HUES64 (cell line): ENCODE measurements around the gene RAE1. TPM values are rescaled to one million over a fixed set of nuclear protein-coding genes. Genes with fewer than 3 reads are reported as not detected.
A peak's percentile ranks its signal among the peaks of the same experiment; 100 is the strongest.

Experiments
- H3K27ac ChIP-seq: 2 replicates; pipeline ENCODE4 v1.7.0; 2013; ENCODE audit warnings: low read depth, low read length, inconsistent platforms
- H3K27me3 ChIP-seq: 2 replicates; pipeline ENCODE4 v1.6.1; 2013; ENCODE audit warnings: mild to moderate bottlenecking, low read length; ENCODE audit not compliant: insufficient read depth
- H3K36me3 ChIP-seq: 2 replicates; pipeline ENCODE4 v1.6.1; 2013; ENCODE audit warnings: mild to moderate bottlenecking, low read length; ENCODE audit not compliant: insufficient read depth
- H3K4me1 ChIP-seq: 2 replicates; pipeline ENCODE4 v1.6.1; 2013; ENCODE audit warnings: mild to moderate bottlenecking, low read length, moderate library complexity; ENCODE audit not compliant: insufficient read depth
- H3K4me3 ChIP-seq: 2 replicates; pipeline ENCODE4 v1.5.1; 2013; ENCODE audit warnings: mild to moderate bottlenecking, low read length, moderate library complexity
- H3K9ac ChIP-seq: 2 replicates; pipeline ENCODE4 v1.6.1; 2013; ENCODE audit warnings: mild to moderate bottlenecking, low read depth, low read length
- H3K9me3 ChIP-seq: 2 replicates; pipeline ENCODE4 v1.6.1; 2013; ENCODE audit warnings: low read depth, low read length; ENCODE audit not compliant: insufficient read depth
- WGBS: fragments of 150-250, 120-280 bp; methylation state at CpG from one replicate; pipeline ENCODE4 v1.1.7; 2013; ENCODE audit warnings: missing lambda C conversion rate; 5-methylcytosine and 5-hydroxymethylcytosine counted together
- polyA plus RNA-seq, 2 experiments: library from polyadenylated mRNA; stranded (reverse); fragments of 50-300 nt; gene quantifications; one replicate each; pipeline ENCODE4 v1.2.3, GENCODE V29; 2013

The RAE1 gene
- 41.0 TPM for polyA plus RNA-seq (2013, experiment 1 of 2)
- polyA plus RNA-seq (2013, experiment 2 of 2) = 40.0 TPM

- Histone ChIP-seq H3K4me1 (peaks cover 6% of the 10 kb centered on the region; the same call in 1 of the 2 replicates), H3K9me3 (no peaks in the 10 kb centered on the region), H3K9ac (peak within 1 kb of the TSS; percentile 94), H3K27me3 (no peaks in the 10 kb centered on the region), H3K4me3 (peak within 1 kb of the TSS; percentile 90), H3K36me3 (no peaks in the 10 kb centered on the region; the same call in 1 of the 2 replicates), H3K27ac (peak within 1 kb of the TSS; percentile 88)
- WGBS = under 1% methylated on average over 64 of the region's 64 CpGs
These were observed at the start of gene RAE1 for GRCh38 chr20:57351042-57351783. TSS of gene RAE1 (plus strand) at chr20:57351255. CDS start at chr20:57354039, 2,784 bp downstream.

- Histone ChIP-seq H3K9ac (no peak overlapping the region), H3K27ac (no peak overlapping the region), H3K27me3 (no peaks in the 10 kb centered on the region), H3K36me3 (no peaks in the 10 kb centered on the region), H3K4me3 (no peak overlapping the region), H3K4me1 (no peaks in the 10 kb centered on the region), H3K9me3 (no peaks in the 10 kb centered on the region)
- WGBS = 92% methylated on average over 5 of the region's 5 CpGs
These were observed 44.3 kb upstream of the RAE1 start for GRCh38 chr20:57306747-57307146.

- no peaks in the 10 kb centered on the region for H3K4me1 ChIP-seq
- H3K27ac ChIP-seq = no peak overlapping the region
- no peaks in the 10 kb centered on the region for H3K9me3 ChIP-seq
- H3K36me3 ChIP-seq = no peaks in the 10 kb centered on the region
- H3K4me3 ChIP-seq = no peak overlapping the region
- no peak overlapping the region for H3K9ac ChIP-seq
- 88% methylated on average over 11 of the region's 13 CpGs for WGBS
- no peaks in the 10 kb centered on the region for H3K27me3 ChIP-seq
These were observed 42.4 kb upstream of the RAE1 start for GRCh38 chr20:57308451-57309271.

- H3K9ac ChIP-seq = no peak overlapping the region
- H3K9me3 ChIP-seq = no peaks in the 10 kb centered on the region
- H3K27ac ChIP-seq = no peak overlapping the region
- no peaks in the 10 kb centered on the region for H3K36me3 ChIP-seq
- WGBS = 94% methylated on average over 9 of the region's 9 CpGs
- no peaks in the 10 kb centered on the region for H3K4me1 ChIP-seq
- no peaks in the 10 kb centered on the region for H3K27me3 ChIP-seq
- H3K4me3 ChIP-seq = no peak overlapping the region
These were observed 41.4 kb upstream of the RAE1 start for GRCh38 chr20:57309544-57310115.

GRCh38 chr20:57310821-57311514, 40.1 kb upstream of the RAE1 start:
- Histone ChIP-seq H3K9me3 (no peaks in the 10 kb centered on the region), H3K9ac (no peak overlapping the region), H3K36me3 (no peaks in the 10 kb centered on the region), H3K27ac (no peak overlapping the region), H3K27me3 (no peaks in the 10 kb centered on the region), H3K4me3 (no peak overlapping the region), H3K4me1 (no peaks in the 10 kb centered on the region)
- WGBS = 94% methylated on average over 11 of the region's 11 CpGs

GRCh38 chr20:57312138-57312537, 38.9 kb upstream of the RAE1 start:
- H3K9ac ChIP-seq = no peak overlapping the region
- H3K27ac ChIP-seq = no peak overlapping the region
- no peak overlapping the region for H3K4me3 ChIP-seq
- WGBS = 96% methylated on average over 6 of the region's 6 CpGs
- no peaks in the 10 kb centered on the region for H3K4me1 ChIP-seq
- no peaks in the 10 kb centered on the region for H3K9me3 ChIP-seq
- H3K36me3 ChIP-seq = no peaks in the 10 kb centered on the region
- no peaks in the 10 kb centered on the region for H3K27me3 ChIP-seq

- 92% methylated on average over 5 of the region's 5 CpGs for WGBS
- no peaks in the 10 kb centered on the region for H3K27me3 ChIP-seq
These were observed 37.8 kb upstream of the RAE1 start for GRCh38 chr20:57313230-57313629.

GRCh38 chr20:57313951-57314350, 37.1 kb upstream of the RAE1 start:
- Histone ChIP-seq H3K4me3 (no peak overlapping the region), H3K4me1 (no peaks in the 10 kb centered on the region), H3K36me3 (no peaks in the 10 kb centered on the region), H3K9me3 (no peaks in the 10 kb centered on the region), H3K27ac (no peak overlapping the region), H3K27me3 (no peaks in the 10 kb centered on the region), H3K9ac (no peak overlapping the region)
- 93% methylated on average over 5 of the region's 5 CpGs for WGBS

More at GRCh38 chr20:57313230-57313629, 37.8 kb upstream of the RAE1 start:
- H3K36me3 ChIP-seq = no peaks in the 10 kb centered on the region
- H3K4me1 ChIP-seq = no peaks in the 10 kb centered on the region
- no peaks in the 10 kb centered on the region for H3K9me3 ChIP-seq
- H3K9ac ChIP-seq = no peak overlapping the region
- H3K27ac ChIP-seq = no peak overlapping the region
- H3K4me3 ChIP-seq = no peak overlapping the region

- Histone ChIP-seq H3K36me3 (no peaks in the 10 kb centered on the region), H3K9me3 (no peaks in the 10 kb centered on the region), H3K27me3 (no peaks in the 10 kb centered on the region), H3K4me3 (no peak overlapping the region), H3K4me1 (no peaks in the 10 kb centered on the region), H3K9ac (no peak overlapping the region), H3K27ac (no peak overlapping the region)
- WGBS = 89% methylated on average over 8 of the region's 8 CpGs
These were observed 35.7 kb upstream of the RAE1 start for GRCh38 chr20:57315083-57315975.

GRCh38 chr20:57315976-57316480, 35.0 kb upstream of the RAE1 start:
- 91% methylated on average over 8 of the region's 8 CpGs for WGBS
- no peaks in the 10 kb centered on the region for H3K27me3 ChIP-seq
- no peak overlapping the region for H3K4me3 ChIP-seq
- H3K4me1 ChIP-seq = no peaks in the 10 kb centered on the region
- no peaks in the 10 kb centered on the region for H3K36me3 ChIP-seq
- H3K9me3 ChIP-seq = no peaks in the 10 kb centered on the region
- no peak overlapping the region for H3K27ac ChIP-seq
- H3K9ac ChIP-seq = no peak overlapping the region
